Calu3 (cell line): ENCODE results near the gene ZNF200. TPM values are rescaled to one million over a fixed set of nuclear protein-coding genes. Genes with fewer than 3 reads are reported as not detected.

Experiments used
- BruUV-seq: library from RNA; stranded (reverse); fragments of 400-500 nt; replicated peaks from 2 replicates; lab custom pipeline; 2021; lab: Mats Ljungman, UMichigan
- CTCF ChIA-PET: fragments of 300-600 bp; sonication (Branson Sonifier 250); formaldehyde crosslinking; loops from one replicate; lab custom pipeline; 2022; ENCODE audit warnings: antibody characterized with exemption; lab: Charles Lee
- DNase-seq: peaks from one replicate; pipeline ENCODE4 v3.0.0; 2022
- H3K27ac Mint-ChIP-seq: one replicate; pipeline ENCODE4 v1.8.0; 2022; ENCODE audit warnings: mixed read lengths; ENCODE audit not compliant: unreplicated experiment
- H3K27me3 Mint-ChIP-seq: one replicate; pipeline ENCODE4 v1.8.0; 2022; ENCODE audit warnings: mixed read lengths; ENCODE audit not compliant: unreplicated experiment
- H3K36me3 Mint-ChIP-seq: one replicate; pipeline ENCODE4 v1.8.0; 2022; ENCODE audit warnings: mild to moderate bottlenecking, moderate library complexity, mixed read lengths; ENCODE audit not compliant: insufficient read depth, unreplicated experiment
- H3K4me1 Mint-ChIP-seq: one replicate; pipeline ENCODE4 v1.8.0; 2022; ENCODE audit warnings: mild to moderate bottlenecking, low read depth, mixed read lengths; ENCODE audit not compliant: unreplicated experiment
- H3K4me3 Mint-ChIP-seq: one replicate; pipeline ENCODE4 v1.8.0; 2022; ENCODE audit warnings: mild to moderate bottlenecking, low read depth, moderate library complexity, mixed read lengths; ENCODE audit not compliant: unreplicated experiment
- H3K9me3 Mint-ChIP-seq: one replicate; pipeline ENCODE4 v1.8.0; 2022; ENCODE audit warnings: low read depth, mixed read lengths; ENCODE audit not compliant: unreplicated experiment
- intact Hi-C: fragments of 100-400 bp; cut with micrococcal nuclease; formaldehyde crosslinking; loops from one replicate; pipeline ENCODE4 v1.10.0; 2022; ENCODE audit not compliant: unreplicated experiment
- total RNA-seq: library from RNA; stranded (reverse); gene quantifications from 2 replicates; pipeline ENCODE4 v1.2.3, GENCODE V29; 2022
- TF ChIP-seq, protein P1 (sequence below): fragments of 200-600 bp; IDR thresholded peaks from one replicate; pipeline ENCODE4 v1.8.0; 2022; ENCODE audit warnings: antibody characterized with exemption; ENCODE audit not compliant: unreplicated experiment

Gene ZNF200
- total RNA-seq, 1 experiment from 2014 or later = 12.7 TPM

- CTCF ChIA-PET = no interaction called here
- H3K36me3 Mint-ChIP-seq = no peaks in the 10 kb centered on the region
- no TSS peak for BruUV-seq
These were observed 21.3 kb upstream of the ZNF200 start, which contains the start of gene MEFV for GRCh38 chr16:3256146-3256865. MEFV (minus strand) TSS chr16:3256633; CDS start chr16:3256587, 46 bp downstream.

GRCh38 chr16:3254309-3254708, 19.4 kb upstream of the ZNF200 start:
- DNase-seq = no peak
- Mint-ChIP-seq H3K27ac (no peak overlapping the region), H3K9me3 (no peaks in the 10 kb centered on the region), H3K27me3 (peaks cover 37% of the 10 kb centered on the region), H3K4me3 (no peak overlapping the region), H3K36me3 (no peaks in the 10 kb centered on the region), H3K4me1 (no peaks in the 10 kb centered on the region)
- intact Hi-C loops = no loop called here
- BruUV-seq = no TSS peak
- CTCF ChIA-PET = no interaction called here
- TF ChIP-seq, protein P1, sequence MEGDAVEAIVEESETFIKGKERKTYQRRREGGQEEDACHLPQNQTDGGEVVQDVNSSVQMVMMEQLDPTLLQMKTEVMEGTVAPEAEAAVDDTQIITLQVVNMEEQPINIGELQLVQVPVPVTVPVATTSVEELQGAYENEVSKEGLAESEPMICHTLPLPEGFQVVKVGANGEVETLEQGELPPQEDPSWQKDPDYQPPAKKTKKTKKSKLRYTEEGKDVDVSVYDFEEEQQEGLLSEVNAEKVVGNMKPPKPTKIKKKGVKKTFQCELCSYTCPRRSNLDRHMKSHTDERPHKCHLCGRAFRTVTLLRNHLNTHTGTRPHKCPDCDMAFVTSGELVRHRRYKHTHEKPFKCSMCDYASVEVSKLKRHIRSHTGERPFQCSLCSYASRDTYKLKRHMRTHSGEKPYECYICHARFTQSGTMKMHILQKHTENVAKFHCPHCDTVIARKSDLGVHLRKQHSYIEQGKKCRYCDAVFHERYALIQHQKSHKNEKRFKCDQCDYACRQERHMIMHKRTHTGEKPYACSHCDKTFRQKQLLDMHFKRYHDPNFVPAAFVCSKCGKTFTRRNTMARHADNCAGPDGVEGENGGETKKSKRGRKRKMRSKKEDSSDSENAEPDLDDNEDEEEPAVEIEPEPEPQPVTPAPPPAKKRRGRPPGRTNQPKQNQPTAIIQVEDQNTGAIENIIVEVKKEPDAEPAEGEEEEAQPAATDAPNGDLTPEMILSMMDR = no peak

More at GRCh38 chr16:3256146-3256865, 21.3 kb upstream of the ZNF200 start, which contains the start of gene MEFV:
- TF ChIP-seq, protein P1 = no peak
- no peak for DNase-seq
- Mint-ChIP-seq H3K27ac (no peak within 1 kb of the TSS), H3K4me1 (no peaks in the 10 kb centered on the region), H3K9me3 (no peaks in the 10 kb centered on the region), H3K4me3 (no peak within 1 kb of the TSS), H3K27me3 (peaks cover 36% of the 10 kb centered on the region)
- intact Hi-C loops = no loop called here

- H3K4me1 Mint-ChIP-seq = no peaks in the 10 kb centered on the region
- H3K36me3 Mint-ChIP-seq = no peaks in the 10 kb centered on the region
- intact Hi-C loops = no loop called here
- TF ChIP-seq, protein P1 = no peak
- H3K27ac Mint-ChIP-seq = no peak overlapping the region
- no peak overlapping the region for H3K4me3 Mint-ChIP-seq
- H3K27me3 Mint-ChIP-seq = peaks cover 35% of the 10 kb centered on the region
- no TSS peak for BruUV-seq
- no peaks in the 10 kb centered on the region for H3K9me3 Mint-ChIP-seq
- CTCF ChIA-PET = interaction anchor here (0.7 kb wide), 1 partner anchor 40 kb away, joined by 3 read pairs; no protein-coding TSS in a partner anchor
- no peak for DNase-seq
These were observed 18.0 kb upstream of the ZNF200 start for GRCh38 chr16:3252967-3253366.

DNA sequence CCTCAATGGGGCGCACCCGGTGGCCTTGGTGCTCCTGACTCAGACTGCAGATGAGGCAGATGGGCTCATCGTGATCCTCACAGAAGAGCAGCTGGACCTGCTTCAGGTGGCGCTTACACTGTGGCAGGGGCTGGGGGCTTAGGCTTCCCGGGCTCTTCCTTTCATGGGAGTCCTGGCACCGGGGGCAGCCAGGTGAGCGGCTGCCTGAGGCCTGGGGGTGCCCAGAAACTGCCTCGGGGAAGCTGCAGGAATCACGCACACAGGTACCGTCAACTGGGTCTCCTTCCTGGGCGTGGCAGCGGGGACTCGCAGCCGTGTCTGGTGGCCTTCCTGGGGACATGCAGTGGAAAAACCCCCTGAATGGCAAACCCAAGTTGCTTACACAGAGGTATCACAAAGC, 14.5 kb upstream of the ZNF200 start:
- intact Hi-C loops = no loop called here
- TF ChIP-seq, protein P1 = no peak
- no peak for DNase-seq

More for the DNA sequence above, 14.5 kb upstream of the ZNF200 start:
- Mint-ChIP-seq H3K9me3 (no peaks in the 10 kb centered on the region), H3K36me3 (no peaks in the 10 kb centered on the region), H3K27me3 (peaks cover 23% of the 10 kb centered on the region), H3K27ac (no peak overlapping the region), H3K4me1 (no peaks in the 10 kb centered on the region), H3K4me3 (no peak overlapping the region)
- BruUV-seq = no TSS peak
- CTCF ChIA-PET = no interaction called here
